Measurements from ENCODE around the gene GNAQ.

GNAQ gene

GRCh38 chr9:77966718-77967117 lies 64.9 kb downstream of the GNAQ start:
- no peak for DNase-seq

GRCh38 chr9:77965445-77966123 lies 66.0 kb downstream of the GNAQ start:
- DNase-seq, result no peak

GRCh38 chr9:77964258-77964657 lies 67.4 kb downstream of the GNAQ start:
- no peak for DNase-seq

- no peak for DNase-seq
Measured at GRCh38 chr9:77961541-77961940, 70.1 kb downstream of the GNAQ start.

GRCh38 chr9:77960356-77961153 lies 71.1 kb downstream of the GNAQ start:
- DNase-seq, result no peak

GRCh38 chr9:77959803-77960202 lies 71.8 kb downstream of the GNAQ start:
- DNase-seq, result no peak

- DNase-seq, result no peak
Measured at GRCh38 chr9:77957652-77958051, 74.0 kb downstream of the GNAQ start.

GRCh38 chr9:77956555-77956954 lies 75.1 kb downstream of the GNAQ start:
- no peak for DNase-seq

GRCh38 chr9:77954666-77955015 lies 77.0 kb downstream of the GNAQ start:
- DNase-seq, result no peak

- no peak for DNase-seq
Measured at GRCh38 chr9:77954013-77954665, 77.5 kb downstream of the GNAQ start.

GRCh38 chr9:77953590-77953989 lies 78.0 kb downstream of the GNAQ start:
- DNase-seq, result no peak

GRCh38 chr9:77952635-77953328 lies 78.8 kb downstream of the GNAQ start:
- no peak for DNase-seq

- no peak for DNase-seq
Measured at GRCh38 chr9:77951369-77951768, 80.2 kb downstream of the GNAQ start.

GRCh38 chr9:77949751-77950436 lies 81.7 kb downstream of the GNAQ start:
- DNase-seq, result no peak

- no peak for DNase-seq
Measured at GRCh38 chr9:77947651-77948050, 84.0 kb downstream of the GNAQ start.

- no peak for DNase-seq
Measured at GRCh38 chr9:77946969-77947620, 84.5 kb downstream of the GNAQ start.

- no peak for DNase-seq
Measured at GRCh38 chr9:77946296-77946695, 85.3 kb downstream of the GNAQ start.

- no peak for DNase-seq
Measured at GRCh38 chr9:77945798-77946197, 85.8 kb downstream of the GNAQ start.

- DNase-seq, result no peak
Measured at GRCh38 chr9:77944556-77945243, 86.9 kb downstream of the GNAQ start.

- DNase-seq, result no peak
Measured at GRCh38 chr9:77943057-77943456, 88.6 kb downstream of the GNAQ start.

- DNase-seq, result no peak
Measured at GRCh38 chr9:77939149-77939668, 92.4 kb downstream of the GNAQ start.

All from femur (tissue), 1 donor.